SK-N-SH (cell line): Measurements from ENCODE around the gene CACNA2D1. TPM values are rescaled to one million over a fixed set of nuclear protein-coding genes. Genes with fewer than 3 reads are reported as not detected.

Experiments
- CTCF ChIA-PET: fragments of 300-600, 350-600 bp; formaldehyde crosslinking; extraction: SDS; loops from one replicate; lab custom pipeline; 2021; lab: Yijun Ruan, JAX
- POLR2A ChIA-PET: fragments of 350-600 bp; sonication (Branson Sonifier 250); formaldehyde crosslinking; extraction: SDS; loops from one replicate; lab custom pipeline; 2020; ENCODE audit warnings: antibody characterized with exemption, inconsistent platforms; lab: Yijun Ruan, JAX
- DNase-seq: peaks from one replicate; pipeline ENCODE4 v3.0.0; 2012
- H2AFZ ChIP-seq: fragments of 200-600 bp; sonication (generic); 2 replicates; pipeline ENCODE4 v1.8.1; 2016; ENCODE audit warnings: antibody characterized with exemption, mild to moderate bottlenecking, low read depth
- H3F3A ChIP-seq: fragments of 200-600 bp; sonication (generic); replicated peaks from 2 replicates; pipeline ENCODE3; 2016; ENCODE audit warnings: antibody characterized with exemption, mild to moderate bottlenecking; ENCODE audit not compliant: insufficient read depth
- H3K27ac ChIP-seq, 2 experiments: fragments of 200-500 bp in 1 of 2; fragments of 200-600 bp in 1 of 2; sonication (Bioruptor generic) in 1 of 2; sonication (generic), shearing (Covaris generic) in 1 of 2; 2 replicates each; pipeline versions ENCODE4 v1.5.1 to v1.6.1; 2014 to 2016; ENCODE audit warnings: low read depth in 2 of 2, inconsistent platforms in 1 of 2, low read length in 1 of 2, mild to moderate bottlenecking in 1 of 2, mixed read lengths in 1 of 2
- H3K27me3 ChIP-seq: fragments of 200-600 bp; sonication (generic), shearing (Covaris generic); 2 replicates; pipeline ENCODE4 v1.6.1; 2016; ENCODE audit warnings: mixed run types; ENCODE audit not compliant: insufficient read depth
- H3K36me3 ChIP-seq, 2 experiments: fragments of 200-500 bp in 1 of 2; fragments of 200-600 bp in 1 of 2; sonication (Bioruptor generic) in 1 of 2; sonication (generic) in 1 of 2; replicated peaks in 1 of 2; 2 replicates each; pipeline versions ENCODE3 to v1.5.1; 2014 to 2016; ENCODE audit warnings: low read length in 1 of 2, mild to moderate bottlenecking in 1 of 2; ENCODE audit not compliant: insufficient read depth in 2 of 2, control insufficient read depth in 1 of 2
- H3K4me1 ChIP-seq, 2 experiments: fragments of 200-500 bp in 1 of 2; fragments of 200-600 bp in 1 of 2; sonication (Bioruptor generic) in 1 of 2; sonication (generic), shearing (Covaris generic) in 1 of 2; 2 replicates each; pipeline versions ENCODE4 v1.5.1 to v1.6.1; 2014 to 2016; ENCODE audit warnings: low read depth in 1 of 2, low read length in 1 of 2, mixed run types in 1 of 2; ENCODE audit not compliant: insufficient read depth in 2 of 2, control insufficient read depth in 1 of 2
- H3K4me2 ChIP-seq: fragments of 200-600 bp; sonication (generic), shearing (Covaris generic); 2 replicates; pipeline ENCODE4 v1.6.1; 2017; ENCODE audit warnings: mixed run types
- H3K4me3 ChIP-seq, 2 experiments: fragments of 200-500 bp in 1 of 2; fragments of 200-600 bp in 1 of 2; sonication (Bioruptor generic) in 1 of 2; sonication (generic), shearing (Covaris generic) in 1 of 2; 2 replicates each; pipeline versions ENCODE4 v1.5.1 to v1.8.1; 2014 to 2016; ENCODE audit warnings: low read depth in 2 of 2, inconsistent platforms in 1 of 2, low read length in 1 of 2, mild to moderate bottlenecking in 1 of 2, mixed read lengths in 1 of 2, moderate library complexity in 1 of 2
- H3K79me2 ChIP-seq: fragments of 200-600 bp; sonication (generic); 2 replicates; pipeline ENCODE4 v1.8.1; 2017; ENCODE audit warnings: mild to moderate bottlenecking; ENCODE audit not compliant: insufficient read depth
- H3K9ac ChIP-seq: fragments of 200-600 bp; sonication (generic); 2 replicates; pipeline ENCODE4 v1.6.1; 2017; ENCODE audit warnings: mixed run types
- H3K9me2 ChIP-seq: fragments of 200-600 bp; sonication (generic); 2 replicates; pipeline ENCODE4 v1.6.1; 2017; ENCODE audit warnings: mixed run types
- H3K9me3 ChIP-seq: fragments of 200-600 bp; sonication (generic); 2 replicates; pipeline ENCODE4 v1.6.1; 2017; ENCODE audit warnings: mixed run types, mild to moderate bottlenecking, moderate library complexity
- H4K20me1 ChIP-seq: fragments of 200-600 bp; sonication (generic); 2 replicates; pipeline ENCODE4 v1.6.1; 2017; ENCODE audit warnings: mild to moderate bottlenecking, mixed run types; ENCODE audit not compliant: insufficient read depth
- CHD2 ChIP-seq: fragments of 150-350 bp; IDR thresholded peaks from 2 replicates; pipeline ENCODE4 v1.6.1; 2018; ENCODE audit warnings: low read length; ENCODE audit not compliant: partially characterized antibody
- EP300 ChIP-seq, 2 experiments: IDR thresholded peaks; 2 replicates each; pipeline versions ENCODE4 v1.4.0 to v1.6.1; 2012; ENCODE audit warnings: borderline replicate concordance in 1 of 2, low read depth in 1 of 2, low read length in 1 of 2
- FOSL2 ChIP-seq: IDR thresholded peaks from 2 replicates; pipeline ENCODE4 v1.4.0; 2012; ENCODE audit warnings: low read depth, mild to moderate bottlenecking, moderate library complexity, borderline replicate concordance
- FOXJ3 ChIP-seq: sonication (generic); formaldehyde crosslinking; IDR thresholded peaks from 2 replicates; pipeline ENCODE4 v1.5.1; 2020; ENCODE audit warnings: mild to moderate bottlenecking, missing genetic modification reagents
- GATA2 ChIP-seq: sonication (generic); formaldehyde crosslinking; IDR thresholded peaks from 2 replicates; pipeline ENCODE4 v1.5.0; 2020; ENCODE audit warnings: mild to moderate bottlenecking, missing genetic modification reagents
- JUND ChIP-seq: IDR thresholded peaks from 2 replicates; pipeline ENCODE4 v1.4.0; 2012
- MXI1 ChIP-seq: IDR thresholded peaks from 2 replicates; pipeline ENCODE4 v1.6.1; 2012; ENCODE audit warnings: mild to moderate bottlenecking, low read depth, low read length, improper control_type of control experiment
- NFIC ChIP-seq: IDR thresholded peaks from 2 replicates; pipeline ENCODE4 v1.4.0; 2012; ENCODE audit warnings: borderline replicate concordance
- NRF1 ChIP-seq: IDR thresholded peaks from 2 replicates; pipeline ENCODE4 v1.6.1; 2012; ENCODE audit warnings: low read depth, mild to moderate bottlenecking, low read length
- POLR2AphosphoS5 ChIP-seq: IDR thresholded peaks from 2 replicates; pipeline ENCODE4 v1.6.1; 2012; ENCODE audit warnings: low read depth, low read length
- RAD21 ChIP-seq: IDR thresholded peaks from 2 replicates; pipeline ENCODE4 v1.6.1; 2012; ENCODE audit warnings: mild to moderate bottlenecking, low read length
- RCOR1 ChIP-seq: fragments of 150-350 bp; IDR thresholded peaks from 2 replicates; pipeline ENCODE4 v1.6.1; 2017; ENCODE audit warnings: antibody characterized with exemption, low read length
- RXRA ChIP-seq: IDR thresholded peaks from 2 replicates; pipeline ENCODE4 v1.4.0; 2012; ENCODE audit warnings: low read depth, mild to moderate bottlenecking, borderline replicate concordance
- TCF12 ChIP-seq: IDR thresholded peaks from 2 replicates; pipeline ENCODE4 v1.4.0; 2012
- TEAD4 ChIP-seq: IDR thresholded peaks from 2 replicates; pipeline ENCODE4 v1.4.0; 2012; ENCODE audit warnings: mild to moderate bottlenecking, borderline replicate concordance; ENCODE audit not compliant: insufficient read depth
- YY1 ChIP-seq: IDR thresholded peaks from 2 replicates; pipeline ENCODE4 v1.4.0; 2012; ENCODE audit warnings: low read depth, mild to moderate bottlenecking
- WGBS: methylation state at CpG from one replicate; pipeline ENCODE4 v1.1.6; 2017; ENCODE audit warnings: low lambda C conversion rate; 5-methylcytosine and 5-hydroxymethylcytosine counted together
- polyA plus RNA-seq, 3 experiments: library from polyadenylated mRNA; depleted of rRNA; stranded (reverse); fragments of >200 nt; gene quantifications; 2 replicates each; pipeline ENCODE4 v1.2.3, GENCODE V29; 2012
- TF ChIP-seq, protein P1 (sequence below): IDR thresholded peaks from 2 replicates; pipeline ENCODE4 v1.4.0; 2012; ENCODE audit warnings: low read depth, borderline replicate concordance
- TF ChIP-seq, protein P2 (sequence below): fragments of 200-600 bp; sonication (generic); IDR thresholded peaks from 2 replicates; pipeline ENCODE4 v1.6.1; 2017; ENCODE audit warnings: antibody characterized with exemption, mild to moderate bottlenecking, moderate library complexity
- TF ChIP-seq, protein P3 (sequence below): fragments of 150-350 bp; IDR thresholded peaks from 2 replicates; pipeline ENCODE4 v1.6.1; 2016; ENCODE audit warnings: mild to moderate bottlenecking, low read depth, low read length
- TF ChIP-seq, protein P4 (sequence below): IDR thresholded peaks from 2 replicates; pipeline ENCODE4 v1.4.0; 2012; ENCODE audit warnings: low read depth
- TF ChIP-seq, protein P5 (sequence below): IDR thresholded peaks from 2 replicates; pipeline ENCODE4 v1.6.1; 2012; ENCODE audit warnings: mild to moderate bottlenecking, low read depth, low read length, moderate library complexity

CACNA2D1 gene
- polyA plus RNA-seq, 1 of the 3 experiments (the other 2 are of a cell fraction): 3.4 TPM

DNA sequence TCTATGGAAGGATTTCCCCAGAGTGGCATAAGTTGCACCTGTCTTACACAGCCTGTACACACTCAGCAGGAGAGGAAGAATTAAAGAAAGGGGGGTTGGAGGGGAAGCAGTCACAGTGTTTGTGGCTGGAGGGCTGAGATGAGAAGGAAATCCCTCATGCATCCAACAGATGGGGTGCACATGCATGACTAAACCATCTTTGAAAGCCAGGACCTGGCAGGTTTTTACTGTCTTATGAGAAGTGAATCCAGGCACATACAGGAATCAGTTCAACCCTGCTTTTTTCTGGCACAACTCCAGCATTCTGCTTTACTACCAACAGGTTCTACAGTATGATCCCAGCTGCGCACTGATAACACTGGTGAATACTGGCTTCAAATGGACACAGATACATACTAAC is 107.7 kb downstream of the CACNA2D1 start:
- peak; percentile 77 for DNase-seq
- peaks cover 0 to 28% of the 10 kb centered on the region in 2 experiments; a peak in 3 of 4 replicates for H3K4me1 ChIP-seq
- H3K4me3 ChIP-seq: no peak overlapping the region
- H3K9me2 ChIP-seq: no peaks in the 10 kb centered on the region
- peak; percentile 57; the same call in 1 of the 2 replicates for TF ChIP-seq POLR2AphosphoS5
- TF ChIP-seq NFIC: peak; percentile 68
- TF ChIP-seq, protein P1, sequence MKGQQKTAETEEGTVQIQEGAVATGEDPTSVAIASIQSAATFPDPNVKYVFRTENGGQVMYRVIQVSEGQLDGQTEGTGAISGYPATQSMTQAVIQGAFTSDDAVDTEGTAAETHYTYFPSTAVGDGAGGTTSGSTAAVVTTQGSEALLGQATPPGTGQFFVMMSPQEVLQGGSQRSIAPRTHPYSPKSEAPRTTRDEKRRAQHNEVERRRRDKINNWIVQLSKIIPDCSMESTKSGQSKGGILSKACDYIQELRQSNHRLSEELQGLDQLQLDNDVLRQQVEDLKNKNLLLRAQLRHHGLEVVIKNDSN: no peak
- peak; percentile 75 for TF ChIP-seq GATA2 (CRISPR knock-in tag)
- TF ChIP-seq FOXJ3 (CRISPR knock-in tag): peak; percentile 88; the same call in 1 of the 2 replicates
- TF ChIP-seq TEAD4: no peak
- peak; percentile 64 for TF ChIP-seq CHD2
- TF ChIP-seq, protein P2, sequence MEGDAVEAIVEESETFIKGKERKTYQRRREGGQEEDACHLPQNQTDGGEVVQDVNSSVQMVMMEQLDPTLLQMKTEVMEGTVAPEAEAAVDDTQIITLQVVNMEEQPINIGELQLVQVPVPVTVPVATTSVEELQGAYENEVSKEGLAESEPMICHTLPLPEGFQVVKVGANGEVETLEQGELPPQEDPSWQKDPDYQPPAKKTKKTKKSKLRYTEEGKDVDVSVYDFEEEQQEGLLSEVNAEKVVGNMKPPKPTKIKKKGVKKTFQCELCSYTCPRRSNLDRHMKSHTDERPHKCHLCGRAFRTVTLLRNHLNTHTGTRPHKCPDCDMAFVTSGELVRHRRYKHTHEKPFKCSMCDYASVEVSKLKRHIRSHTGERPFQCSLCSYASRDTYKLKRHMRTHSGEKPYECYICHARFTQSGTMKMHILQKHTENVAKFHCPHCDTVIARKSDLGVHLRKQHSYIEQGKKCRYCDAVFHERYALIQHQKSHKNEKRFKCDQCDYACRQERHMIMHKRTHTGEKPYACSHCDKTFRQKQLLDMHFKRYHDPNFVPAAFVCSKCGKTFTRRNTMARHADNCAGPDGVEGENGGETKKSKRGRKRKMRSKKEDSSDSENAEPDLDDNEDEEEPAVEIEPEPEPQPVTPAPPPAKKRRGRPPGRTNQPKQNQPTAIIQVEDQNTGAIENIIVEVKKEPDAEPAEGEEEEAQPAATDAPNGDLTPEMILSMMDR: no peak; the same call in 1 of the 2 replicates
- TF ChIP-seq MXI1: peak; percentile 65; the same call in 1 of the 2 replicates
- no peak for TF ChIP-seq JUND
- TF ChIP-seq EP300 (IDR thresholded peaks at IDR 0.05; ENCODE audit: borderline replicate concordance in 1 of 2, low read depth in 1 of 2, low read length in 1 of 2): peak in 1 of 2 experiments; percentile 83; a peak in 2 of 4 replicates
- TF ChIP-seq TCF12: peak; percentile 81
- peak; percentile 63 for TF ChIP-seq RAD21
- TF ChIP-seq RCOR1: peak; percentile 84
- POLR2A ChIA-PET: no interaction called here
- CTCF ChIA-PET: interaction anchor here (0.7 to 2.5 kb wide), 11 partner anchors 9 to 236 kb away, joined by 3 to 9 read pairs (median 4); no protein-coding TSS in a partner anchor
- no peak overlapping the region for H3K4me2 ChIP-seq
- H4K20me1 ChIP-seq: no peaks in the 10 kb centered on the region
- H3K27me3 ChIP-seq: no peaks in the 10 kb centered on the region
- no peaks in the 10 kb centered on the region for H3K9me3 ChIP-seq
- H3K79me2 ChIP-seq: no peaks in the 10 kb centered on the region
- WGBS: 95% methylated on average over 1 of the region's 1 CpG
- H3K36me3 ChIP-seq: peaks cover 8 to 14% of the 10 kb centered on the region in 2 experiments
- no peak overlapping the region for H3K9ac ChIP-seq
- no peaks in the 10 kb centered on the region for H3F3A ChIP-seq
- no peak overlapping the region for H2AFZ ChIP-seq
- peak overlapping the region in 1 of 2 experiments; percentile 87; a peak in 2 of 4 replicates for H3K27ac ChIP-seq

DNA sequence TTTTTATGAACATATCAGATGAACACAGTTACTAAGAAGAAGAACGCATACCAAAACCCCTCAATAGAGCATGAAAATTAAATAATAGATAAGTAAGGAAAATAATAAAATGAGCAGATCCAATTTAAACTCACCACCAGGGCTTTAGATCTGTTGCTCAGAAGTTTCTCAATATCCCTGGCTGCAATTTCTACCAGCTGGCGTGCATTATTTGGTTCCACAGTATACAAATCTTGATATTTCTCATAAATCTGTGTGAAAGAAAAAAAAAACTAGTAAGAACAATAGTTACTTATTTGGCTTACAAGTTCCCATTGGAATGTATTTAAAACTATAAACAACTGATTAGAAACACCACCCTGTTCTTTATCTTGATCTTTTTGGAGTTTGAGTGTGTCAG is 108.6 kb downstream of the CACNA2D1 start:
- DNase-seq: no peak
- peak overlapping the region in 1 of 2 experiments; percentile 87; a peak in 2 of 4 replicates for H3K27ac ChIP-seq
- no peaks in the 10 kb centered on the region for H3K9me2 ChIP-seq
- H2AFZ ChIP-seq: no peak overlapping the region
- H3K36me3 ChIP-seq: peaks cover 8 to 14% of the 10 kb centered on the region in 2 experiments
- ChIA-PET POLR2A (no interaction called here), CTCF (interaction anchor here (0.9 to 2.0 kb wide), 4 partner anchors 10 to 237 kb away, joined by 4 to 9 read pairs (median 6); no protein-coding TSS in a partner anchor)
- H3K4me2 ChIP-seq: no peak overlapping the region
- no peaks in the 10 kb centered on the region for H3F3A ChIP-seq
- 93% methylated on average over 2 of the region's 2 CpGs for WGBS
- H3K9me3 ChIP-seq: no peaks in the 10 kb centered on the region
- no peaks in the 10 kb centered on the region for H3K79me2 ChIP-seq
- peaks cover 0 to 32% of the 10 kb centered on the region in 2 experiments; a peak in 3 of 4 replicates for H3K4me1 ChIP-seq
- no peak overlapping the region for H3K9ac ChIP-seq
- H4K20me1 ChIP-seq: no peaks in the 10 kb centered on the region
- no peaks in the 10 kb centered on the region for H3K27me3 ChIP-seq
- no peak overlapping the region for H3K4me3 ChIP-seq
- TF ChIP-seq, protein P3, sequence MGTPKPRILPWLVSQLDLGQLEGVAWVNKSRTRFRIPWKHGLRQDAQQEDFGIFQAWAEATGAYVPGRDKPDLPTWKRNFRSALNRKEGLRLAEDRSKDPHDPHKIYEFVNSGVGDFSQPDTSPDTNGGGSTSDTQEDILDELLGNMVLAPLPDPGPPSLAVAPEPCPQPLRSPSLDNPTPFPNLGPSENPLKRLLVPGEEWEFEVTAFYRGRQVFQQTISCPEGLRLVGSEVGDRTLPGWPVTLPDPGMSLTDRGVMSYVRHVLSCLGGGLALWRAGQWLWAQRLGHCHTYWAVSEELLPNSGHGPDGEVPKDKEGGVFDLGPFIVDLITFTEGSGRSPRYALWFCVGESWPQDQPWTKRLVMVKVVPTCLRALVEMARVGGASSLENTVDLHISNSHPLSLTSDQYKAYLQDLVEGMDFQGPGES: no peak
- TF ChIP-seq, protein P4, sequence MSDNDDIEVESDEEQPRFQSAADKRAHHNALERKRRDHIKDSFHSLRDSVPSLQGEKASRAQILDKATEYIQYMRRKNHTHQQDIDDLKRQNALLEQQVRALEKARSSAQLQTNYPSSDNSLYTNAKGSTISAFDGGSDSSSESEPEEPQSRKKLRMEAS: no peak
- TF ChIP-seq YY1 (no peak), NRF1 (no peak), RXRA (no peak), FOSL2 (no peak), FOXJ3 (CRISPR knock-in tag) (no peak)
- TF ChIP-seq, protein P5, sequence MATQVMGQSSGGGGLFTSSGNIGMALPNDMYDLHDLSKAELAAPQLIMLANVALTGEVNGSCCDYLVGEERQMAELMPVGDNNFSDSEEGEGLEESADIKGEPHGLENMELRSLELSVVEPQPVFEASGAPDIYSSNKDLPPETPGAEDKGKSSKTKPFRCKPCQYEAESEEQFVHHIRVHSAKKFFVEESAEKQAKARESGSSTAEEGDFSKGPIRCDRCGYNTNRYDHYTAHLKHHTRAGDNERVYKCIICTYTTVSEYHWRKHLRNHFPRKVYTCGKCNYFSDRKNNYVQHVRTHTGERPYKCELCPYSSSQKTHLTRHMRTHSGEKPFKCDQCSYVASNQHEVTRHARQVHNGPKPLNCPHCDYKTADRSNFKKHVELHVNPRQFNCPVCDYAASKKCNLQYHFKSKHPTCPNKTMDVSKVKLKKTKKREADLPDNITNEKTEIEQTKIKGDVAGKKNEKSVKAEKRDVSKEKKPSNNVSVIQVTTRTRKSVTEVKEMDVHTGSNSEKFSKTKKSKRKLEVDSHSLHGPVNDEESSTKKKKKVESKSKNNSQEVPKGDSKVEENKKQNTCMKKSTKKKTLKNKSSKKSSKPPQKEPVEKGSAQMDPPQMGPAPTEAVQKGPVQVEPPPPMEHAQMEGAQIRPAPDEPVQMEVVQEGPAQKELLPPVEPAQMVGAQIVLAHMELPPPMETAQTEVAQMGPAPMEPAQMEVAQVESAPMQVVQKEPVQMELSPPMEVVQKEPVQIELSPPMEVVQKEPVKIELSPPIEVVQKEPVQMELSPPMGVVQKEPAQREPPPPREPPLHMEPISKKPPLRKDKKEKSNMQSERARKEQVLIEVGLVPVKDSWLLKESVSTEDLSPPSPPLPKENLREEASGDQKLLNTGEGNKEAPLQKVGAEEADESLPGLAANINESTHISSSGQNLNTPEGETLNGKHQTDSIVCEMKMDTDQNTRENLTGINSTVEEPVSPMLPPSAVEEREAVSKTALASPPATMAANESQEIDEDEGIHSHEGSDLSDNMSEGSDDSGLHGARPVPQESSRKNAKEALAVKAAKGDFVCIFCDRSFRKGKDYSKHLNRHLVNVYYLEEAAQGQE: no peak
